ENCODE data around the gene PGLYRP4. TPM values are rescaled to one million over a fixed set of nuclear protein-coding genes. Genes with fewer than 3 reads are reported as not detected.
"Not testable (repeated sequence)": the region's sequence is repeated elsewhere in the genome, so short reads cannot be mapped to it uniquely, and the experiment has no call there.

PGLYRP4 gene
- total and polyA plus RNA-seq, 2 of the 4 experiments (the other 2 are of a cell fraction): not detected

- Histone ChIP-seq H2BK5ac (ENCODE audit: low read depth, low read length, poor library complexity, severe bottlenecking) (no peak overlapping the region), H4K8ac (ENCODE audit: low read depth in 2 of 2, low read length in 2 of 2) (no peak overlapping the region), H2BK20ac (ENCODE audit: low read depth, low read length) (no peak overlapping the region), H3K27ac (ENCODE audit: insufficient read depth, low read length) (no peak overlapping the region), H3K9me3 (ENCODE audit: control insufficient read depth, insufficient read depth, low read length) (no peaks in the 10 kb centered on the region), H3K4me2 (ENCODE audit: low read depth, low read length) (no peak overlapping the region), H4K5ac (ENCODE audit: low read depth, low read length) (no peak overlapping the region), H4K20me1 (ENCODE audit: insufficient read depth, low read length) (no peaks in the 10 kb centered on the region), H3K4ac (ENCODE audit: low read depth, low read length) (no peak overlapping the region), H3K23ac (ENCODE audit: low read depth, low read length) (no peak overlapping the region), H3K4me1 (ENCODE audit: control insufficient read depth, insufficient read depth, low read length) (no peaks in the 10 kb centered on the region), H2BK120ac (ENCODE audit: low read depth, low read length) (no peak overlapping the region), H3K18ac (ENCODE audit: low read depth, low read length) (no peak overlapping the region), H2BK15ac (ENCODE audit: low read depth, low read length) (no peak overlapping the region), H4K91ac (ENCODE audit: insufficient read depth, low read depth, low read length) (no peak overlapping the region), H3K9ac (ENCODE audit: low read depth, low read length) (no peak overlapping the region), H2AK9ac (replicated peaks; ENCODE audit: low read depth, low read length, poor library complexity) (no peak overlapping the region), H3K4me3 (ENCODE audit: insufficient read depth, low read depth, low read length) (no peak overlapping the region), H3K14ac (replicated peaks; ENCODE audit: low read depth, low read length) (no peak overlapping the region), H3K27me3 (ENCODE audit: control insufficient read depth, insufficient read depth, low read length) (peaks cover 4% of the 10 kb centered on the region; the same call in 1 of the 2 replicates), H3K56ac (ENCODE audit: extremely low read depth, insufficient read depth, low read length) (no peak overlapping the region), H3K9me1 (ENCODE audit: insufficient read depth, low read length) (no peaks in the 10 kb centered on the region), H2AFZ (replicated peaks; ENCODE audit: low read length, poor library complexity) (no peak overlapping the region), H3K36me3 (ENCODE audit: control insufficient read depth, insufficient read depth, low read length) (no peaks in the 10 kb centered on the region), H2AK5ac (ENCODE audit: low read depth, low read length) (no peak overlapping the region), H3K79me1 (ENCODE audit: low read depth in 1 of 2, low read length in 2 of 2) (no peaks in the 10 kb centered on the region)
- ChIA-PET POLR2A (ENCODE audit: unreplicated experiment) (no interaction called here), CTCF (no interaction called here)
- intact Hi-C loops (cut with micrococcal nuclease) (no loop called here), dilution Hi-C loops (cut with HindIII; ENCODE audit: low sequenced_read_pairs, unreplicated experiment) (no loop called here), in situ Hi-C loops (cut with MboI; ENCODE audit: low sequenced_read_pairs) (no loop called here)
- no peak for DNase-seq
- WGBS, 2 experiments (ENCODE audit: extremely low coverage in 2 of 2, insufficient read length in 1 of 2): 66% methylated on average over 4 of the region's 7 CpGs; no CpG with 5 or more reads in 1 of the 2 experiments
- BruUV-seq (replicated peaks): no TSS peak
- TF ChIP-seq USF2 (IDR thresholded peaks at IDR 0.05; ENCODE audit: low read depth, low read length) (no peak), ELK1 (IDR thresholded peaks at IDR 0.05; ENCODE audit: borderline replicate concordance, low read depth, low read length) (no peak)
- no peak for ATAC-seq (ENCODE audit: low read depth)
Measured at GRCh38 chr1:153347856-153348255, 785 bp downstream of the PGLYRP4 start.

GRCh38 chr1:153347049-153347448 lies 1.6 kb downstream of the PGLYRP4 start:
- not testable (repeated sequence) for H2AK9ac ChIP-seq (replicated peaks; ENCODE audit: low read depth, low read length, poor library complexity); BruUV-seq (replicated peaks)

More at GRCh38 chr1:153347049-153347448, 1.6 kb downstream of the PGLYRP4 start:
- H3K27me3 ChIP-seq (ENCODE audit: control insufficient read depth, insufficient read depth, low read length); dilution Hi-C loops (cut with HindIII; ENCODE audit: low sequenced_read_pairs, unreplicated experiment); H2AFZ ChIP-seq (replicated peaks; ENCODE audit: low read length, poor library complexity); H3K4me3 ChIP-seq (ENCODE audit: insufficient read depth, low read depth, low read length); H3K4me2 ChIP-seq (ENCODE audit: low read depth, low read length); H3K18ac ChIP-seq (ENCODE audit: low read depth, low read length); H4K91ac ChIP-seq (ENCODE audit: insufficient read depth, low read depth, low read length); H2BK20ac ChIP-seq (ENCODE audit: low read depth, low read length); H3K14ac ChIP-seq (replicated peaks; ENCODE audit: low read depth, low read length); H3K23ac ChIP-seq (ENCODE audit: low read depth, low read length); H2BK15ac ChIP-seq (ENCODE audit: low read depth, low read length); DNase-seq; H3K27ac ChIP-seq (ENCODE audit: insufficient read depth, low read length); H3K9ac ChIP-seq (ENCODE audit: low read depth, low read length); POLR2A ChIA-PET (ENCODE audit: unreplicated experiment); H3K56ac ChIP-seq (ENCODE audit: extremely low read depth, insufficient read depth, low read length); in situ Hi-C loops (cut with MboI; ENCODE audit: low sequenced_read_pairs); H2BK5ac ChIP-seq (ENCODE audit: low read depth, low read length, poor library complexity, severe bottlenecking); H3K9me1 ChIP-seq (ENCODE audit: insufficient read depth, low read length); H3K79me1 ChIP-seq (ENCODE audit: low read depth in 1 of 2, low read length in 2 of 2); H2AK5ac ChIP-seq (ENCODE audit: low read depth, low read length); intact Hi-C loops (cut with micrococcal nuclease); CTCF ChIA-PET; H2BK120ac ChIP-seq (ENCODE audit: low read depth, low read length); H3K36me3 ChIP-seq (ENCODE audit: control insufficient read depth, insufficient read depth, low read length); H3K9me3 ChIP-seq (ENCODE audit: control insufficient read depth, insufficient read depth, low read length); H4K5ac ChIP-seq (ENCODE audit: low read depth, low read length); H4K8ac ChIP-seq (ENCODE audit: low read depth in 2 of 2, low read length in 2 of 2); H4K20me1 ChIP-seq (ENCODE audit: insufficient read depth, low read length); ATAC-seq (ENCODE audit: low read depth); H3K4me1 ChIP-seq (ENCODE audit: control insufficient read depth, insufficient read depth, low read length); H3K4ac ChIP-seq (ENCODE audit: low read depth, low read length): not testable (repeated sequence)
- WGBS, 2 experiments (ENCODE audit: extremely low coverage in 2 of 2, insufficient read length in 1 of 2): no CpG with 5 or more reads among the region's 14 CpGs
